NCI-H345 treated with DMSO at 0.1 percent for 48 hours (cell line): ENCODE results near the gene ERCC2.

Experiments used
- DNase-seq: peaks from one replicate; lab custom pipeline; 2025; ENCODE audit not compliant: unreplicated experiment; lab: John Stamatoyannopoulos, UW

The ERCC2 gene

DNA sequence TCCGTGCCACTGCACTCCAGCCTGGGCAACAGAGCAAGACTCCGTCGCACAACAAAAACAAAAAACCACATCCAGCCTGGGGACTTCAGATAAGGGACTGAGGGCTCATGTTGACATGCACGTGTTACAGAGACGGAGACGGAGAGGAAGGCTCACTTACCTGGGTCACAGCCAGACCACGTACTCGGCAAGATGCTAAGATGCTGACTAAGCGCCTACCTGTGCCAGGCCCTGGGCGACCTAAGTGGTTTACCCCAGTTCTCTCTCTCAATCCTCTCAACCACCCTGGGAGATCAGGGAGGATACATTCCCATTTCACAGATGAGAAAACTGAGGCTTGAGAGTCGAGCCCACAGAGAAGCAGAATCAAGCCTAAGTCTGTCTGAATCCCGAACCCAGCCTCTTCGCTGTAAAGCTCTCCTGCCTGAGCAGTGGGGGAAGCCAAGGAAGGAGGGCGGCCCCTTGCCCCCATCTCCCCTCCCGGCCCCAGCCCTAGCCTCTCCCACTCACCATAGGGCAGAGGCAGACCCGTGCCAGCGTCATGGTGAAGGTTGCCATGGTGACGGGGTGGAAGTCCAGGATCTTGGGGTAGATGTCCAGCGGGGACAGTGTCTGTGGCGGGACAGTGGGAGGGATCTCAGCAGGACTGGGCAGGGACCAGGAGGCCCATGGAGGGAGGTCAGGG, 13.5 kb downstream of the ERCC2 start:
- no peak for DNase-seq

DNA sequence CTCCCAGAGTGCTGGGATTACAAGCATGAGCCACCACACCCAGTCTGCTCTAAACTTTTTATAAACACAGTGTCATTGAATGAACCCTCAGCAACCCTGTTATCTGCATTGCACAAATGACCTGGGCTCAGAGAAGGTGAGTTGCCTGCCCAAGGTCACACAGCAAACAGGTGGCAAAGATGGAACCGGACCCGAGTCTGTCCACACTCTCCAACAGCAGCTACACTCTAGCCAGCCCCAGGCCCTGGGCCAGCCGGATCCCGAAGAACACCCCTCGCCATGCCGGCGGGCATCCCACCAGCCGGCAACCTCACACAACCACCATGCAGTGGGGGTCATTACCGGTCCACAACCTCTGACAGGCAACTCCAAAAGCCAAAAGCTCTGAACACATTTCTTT, 14.5 kb downstream of the ERCC2 start:
- DNase-seq = no peak

DNA sequence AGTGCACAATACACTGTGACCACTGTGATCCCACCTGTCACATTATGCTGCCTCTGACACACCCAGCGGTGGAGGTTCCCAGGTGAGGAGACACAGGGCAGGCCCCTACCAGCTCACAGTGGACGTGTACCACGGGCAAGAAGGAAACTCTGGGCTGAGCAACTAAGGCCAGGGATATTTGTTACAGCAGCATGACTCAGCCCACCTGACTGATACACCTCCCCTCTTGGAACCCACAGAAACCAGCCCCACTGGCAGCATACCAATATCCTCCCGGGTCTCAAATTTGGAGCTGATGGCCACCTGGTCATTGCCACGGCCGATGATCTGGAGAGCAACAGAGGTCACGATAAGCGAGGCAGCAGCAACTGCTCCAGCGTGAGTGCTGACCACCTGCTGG, 15.0 kb downstream of the ERCC2 start:
- no peak for DNase-seq

DNA sequence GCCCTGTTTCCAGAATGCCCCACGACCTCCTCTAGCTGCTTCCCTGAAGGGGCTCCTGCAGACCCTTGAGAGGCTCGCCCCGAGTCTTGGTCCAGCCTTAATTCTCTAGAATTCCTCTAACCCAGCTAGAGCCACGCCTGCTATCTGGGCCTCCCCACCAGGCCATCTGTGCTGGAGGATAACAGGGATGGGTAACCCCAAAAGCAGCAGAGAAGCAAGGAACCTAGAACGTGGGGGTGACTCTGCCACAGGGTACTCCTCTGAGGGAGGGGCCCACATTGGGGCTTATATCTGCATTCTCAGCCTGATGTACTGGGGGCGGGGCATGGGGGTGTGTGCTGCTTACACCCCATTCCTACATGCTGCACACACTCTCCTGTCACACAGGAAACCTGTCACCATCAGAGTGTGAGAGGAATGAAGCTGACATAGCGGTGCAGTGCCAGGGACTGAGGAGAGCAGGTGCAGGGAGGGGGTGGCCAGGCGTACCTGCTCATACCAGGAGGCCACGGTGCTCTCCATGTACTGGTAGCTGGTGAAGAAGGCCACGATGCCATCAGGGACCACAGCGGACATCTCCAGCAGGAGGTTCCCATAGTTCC, 16.0 kb downstream of the ERCC2 start:
- no peak for DNase-seq

DNA sequence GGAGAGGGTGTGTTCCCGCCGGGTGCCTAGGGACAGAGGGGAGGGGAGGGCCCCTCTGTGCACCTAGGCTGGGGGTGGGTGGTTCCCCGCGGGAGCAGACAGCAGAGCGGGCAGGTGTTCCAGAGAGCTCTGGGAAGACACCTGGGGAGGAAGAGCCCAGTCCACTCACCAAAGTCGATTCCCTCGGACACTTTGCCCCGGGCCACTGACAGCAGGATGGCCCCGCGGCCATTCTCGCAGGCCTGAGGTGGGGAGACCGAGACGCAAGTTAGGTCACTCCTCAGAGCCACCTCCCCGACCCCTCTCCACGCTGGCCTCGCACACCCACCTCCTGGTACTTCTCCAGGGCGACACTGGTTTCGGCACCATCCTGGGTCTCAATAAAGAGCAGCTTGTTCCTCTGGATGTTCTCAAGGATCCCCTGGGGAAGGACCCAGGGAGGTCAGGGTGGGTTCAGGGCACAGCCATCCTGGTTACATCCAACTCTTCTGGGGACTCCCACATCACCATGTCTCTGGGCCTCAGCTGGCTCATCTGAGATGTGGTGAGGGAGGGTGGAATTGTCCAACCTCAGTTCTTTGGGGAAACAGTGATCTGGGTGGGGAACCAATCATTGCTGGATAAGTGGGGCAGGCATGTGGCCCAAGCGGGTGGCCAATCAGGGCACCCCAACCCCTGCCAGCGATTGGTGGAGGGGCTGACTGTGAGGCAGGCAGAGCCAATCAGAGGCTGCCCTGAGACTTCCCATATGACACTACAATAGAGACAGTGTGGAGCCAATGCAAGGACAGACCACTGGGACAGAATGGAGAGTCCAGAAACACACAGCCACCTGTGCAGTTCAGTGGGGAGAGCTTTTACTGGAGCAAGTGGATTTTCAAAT, 17.2 kb downstream of the ERCC2 start:
- no peak for DNase-seq

DNA sequence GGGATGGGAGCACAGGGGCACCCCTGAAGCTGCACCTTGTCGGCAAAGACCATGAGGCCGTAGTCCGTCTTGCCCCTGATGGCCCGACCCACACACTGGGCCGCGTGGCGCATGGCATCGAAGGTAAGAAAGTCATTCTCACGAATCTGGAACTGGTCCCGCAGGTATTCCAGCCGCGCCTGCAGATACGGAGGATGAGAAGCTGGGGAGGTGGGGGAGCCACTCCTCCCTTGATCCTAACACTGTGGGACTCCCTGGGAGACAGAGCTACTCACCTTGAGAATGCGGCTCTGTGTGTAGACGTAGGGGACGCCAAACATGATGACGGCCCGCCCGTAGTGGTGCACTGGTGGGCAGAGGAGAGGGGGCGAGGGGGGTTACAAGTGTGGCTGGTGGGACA, 17.9 kb downstream of the ERCC2 start:
- no peak for DNase-seq

DNA sequence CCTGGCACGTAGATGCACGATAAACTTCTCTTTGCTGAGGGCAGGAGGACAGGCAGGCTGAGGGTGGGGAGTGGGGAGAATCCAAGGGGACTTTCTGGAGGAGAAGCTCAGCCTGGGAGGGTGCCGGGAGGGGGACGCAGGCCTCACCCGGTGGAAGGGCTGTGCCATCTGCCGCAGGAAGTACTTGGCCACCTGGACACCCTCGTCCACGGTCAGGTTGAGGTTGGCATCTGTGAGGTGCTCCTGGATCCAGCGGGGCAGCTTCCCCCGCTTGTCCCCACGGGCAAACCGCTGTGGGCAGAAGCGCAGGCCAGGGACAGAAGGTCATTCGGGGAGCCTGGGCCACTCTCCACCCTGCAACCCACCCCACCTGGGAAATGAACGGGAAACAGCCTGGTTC, 18.3 kb downstream of the ERCC2 start:
- DNase-seq = no peak

DNA sequence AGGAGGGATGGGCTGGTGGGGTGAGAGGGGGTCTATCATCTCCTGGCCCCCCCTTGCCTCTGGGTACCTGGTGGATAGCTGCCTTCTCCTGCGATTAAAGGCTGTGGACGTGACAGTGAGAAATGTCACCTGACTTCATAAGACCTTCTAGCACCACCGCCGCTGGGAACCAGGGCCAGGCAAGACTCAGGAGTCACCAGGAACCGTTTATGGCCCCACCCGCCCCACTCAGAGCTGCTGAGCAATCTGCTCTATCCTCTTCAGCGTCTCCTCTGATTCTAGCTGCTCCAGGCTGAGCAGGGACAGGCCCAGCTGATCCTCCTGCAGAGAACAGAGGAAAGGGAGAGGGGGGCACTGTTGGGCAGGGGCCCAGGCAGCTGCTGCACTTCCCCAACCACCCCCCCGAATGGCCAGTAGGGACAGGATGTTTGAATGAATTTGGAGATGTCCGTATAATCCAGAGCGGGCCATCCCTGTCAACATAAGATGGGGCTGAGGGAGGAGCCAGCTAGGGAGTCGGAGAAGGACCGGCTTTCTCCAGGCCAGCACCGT, 18.9 kb downstream of the ERCC2 start:
- no peak for DNase-seq

DNA sequence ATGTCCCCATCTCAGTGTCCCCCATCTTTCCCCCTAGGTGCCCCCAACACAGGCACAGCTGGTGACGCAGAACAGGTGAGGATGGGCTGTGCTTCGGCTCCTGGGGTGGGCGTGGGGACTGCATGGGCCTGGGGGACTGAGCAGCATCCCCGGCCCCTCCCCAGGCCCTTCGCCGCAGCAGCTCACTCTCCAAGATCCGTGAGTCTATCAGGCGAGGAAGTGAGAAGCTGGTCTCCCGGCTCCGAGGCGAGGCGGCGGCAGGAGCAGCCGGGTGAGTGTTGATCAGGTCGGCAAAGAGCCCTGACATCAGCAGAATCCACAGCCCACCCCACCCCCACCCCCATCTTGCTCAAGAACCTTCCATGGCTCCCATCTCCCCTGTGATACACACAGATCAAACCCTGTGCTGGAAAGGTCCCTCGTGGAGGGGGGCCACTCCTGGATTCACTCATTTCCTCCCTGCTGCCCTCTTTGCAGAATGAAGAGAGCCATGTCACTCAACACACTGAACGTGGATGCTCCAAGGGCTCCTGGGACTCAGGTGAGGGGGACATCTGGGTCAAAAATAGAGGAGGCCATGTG, 19.8 kb downstream of the ERCC2 start:
- DNase-seq = no peak

DNA sequence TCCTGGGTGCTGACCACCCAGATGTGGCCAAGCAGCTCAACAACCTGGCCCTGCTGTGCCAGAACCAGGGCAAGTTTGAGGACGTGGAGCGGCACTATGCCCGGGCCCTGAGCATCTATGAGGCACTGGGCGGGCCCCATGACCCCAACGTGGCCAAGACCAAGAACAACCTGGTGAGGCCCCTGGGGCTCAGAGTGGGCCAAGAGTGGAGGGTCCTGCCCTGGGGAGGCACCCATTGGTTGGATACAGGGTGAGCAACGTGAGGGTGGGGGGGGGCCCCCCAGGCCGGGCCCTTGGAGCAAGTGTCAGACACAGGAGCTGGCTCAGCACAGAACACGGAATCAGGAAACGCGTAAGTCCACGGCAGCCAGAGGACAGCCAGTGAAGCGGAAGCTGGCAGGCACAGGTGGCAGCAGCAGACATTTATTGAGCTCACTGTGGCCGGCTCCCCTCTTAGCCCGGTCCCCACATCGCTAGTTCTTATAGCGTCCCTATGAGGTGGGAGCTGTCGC, 20.9 kb downstream of the ERCC2 start:
- DNase-seq = no peak

DNA sequence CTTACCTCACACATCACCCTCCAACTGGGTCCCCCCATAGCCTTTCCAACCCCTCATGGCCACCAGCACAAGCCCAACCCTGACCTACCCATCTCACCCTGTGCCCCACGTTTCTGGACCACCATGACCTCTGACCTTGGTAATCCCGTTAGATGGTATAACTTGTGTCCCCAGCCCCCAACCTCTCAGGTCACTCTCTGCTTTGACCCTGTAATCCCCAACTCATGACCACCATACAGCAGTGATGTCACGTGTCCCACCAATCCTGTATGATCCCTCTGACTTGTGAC, 21.3 kb downstream of the ERCC2 start:
- no peak for DNase-seq

DNA sequence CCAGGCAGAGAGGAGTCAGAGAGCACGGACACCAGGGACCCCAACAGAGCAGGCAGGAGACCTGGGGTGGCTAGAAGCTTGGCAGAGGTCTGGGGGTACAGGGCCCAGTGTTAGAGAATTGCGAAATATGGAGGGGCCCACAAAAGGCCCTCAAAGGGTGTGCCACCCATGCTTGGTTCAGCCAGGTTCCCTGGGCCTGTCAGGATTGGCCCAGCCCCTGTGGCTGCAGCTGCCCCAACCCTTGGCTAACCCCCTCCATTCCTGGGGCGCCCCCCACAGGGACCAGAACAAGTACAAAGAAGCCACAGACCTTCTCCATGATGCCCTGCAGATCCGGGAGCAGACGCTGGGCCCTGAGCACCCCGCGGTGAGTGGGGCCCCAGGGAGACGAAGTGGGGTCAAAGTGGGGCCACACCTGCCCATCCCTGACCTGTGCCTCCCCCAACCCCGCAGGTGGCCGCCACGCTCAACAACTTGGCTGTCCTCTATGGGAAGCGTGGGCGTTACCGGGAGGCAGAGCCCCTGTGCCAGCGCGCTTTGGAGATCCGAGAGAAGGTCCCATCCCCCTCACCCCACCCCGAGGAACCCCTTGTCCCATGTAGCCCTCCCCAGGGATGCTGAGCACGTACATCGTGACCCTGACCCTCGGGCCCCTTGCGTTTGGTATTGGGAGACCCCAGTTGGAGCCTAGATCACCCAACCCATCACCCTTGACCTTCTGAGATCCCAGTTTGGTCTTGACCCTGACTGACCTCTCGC, 21.8 kb downstream of the ERCC2 start:
- no peak for DNase-seq

DNA sequence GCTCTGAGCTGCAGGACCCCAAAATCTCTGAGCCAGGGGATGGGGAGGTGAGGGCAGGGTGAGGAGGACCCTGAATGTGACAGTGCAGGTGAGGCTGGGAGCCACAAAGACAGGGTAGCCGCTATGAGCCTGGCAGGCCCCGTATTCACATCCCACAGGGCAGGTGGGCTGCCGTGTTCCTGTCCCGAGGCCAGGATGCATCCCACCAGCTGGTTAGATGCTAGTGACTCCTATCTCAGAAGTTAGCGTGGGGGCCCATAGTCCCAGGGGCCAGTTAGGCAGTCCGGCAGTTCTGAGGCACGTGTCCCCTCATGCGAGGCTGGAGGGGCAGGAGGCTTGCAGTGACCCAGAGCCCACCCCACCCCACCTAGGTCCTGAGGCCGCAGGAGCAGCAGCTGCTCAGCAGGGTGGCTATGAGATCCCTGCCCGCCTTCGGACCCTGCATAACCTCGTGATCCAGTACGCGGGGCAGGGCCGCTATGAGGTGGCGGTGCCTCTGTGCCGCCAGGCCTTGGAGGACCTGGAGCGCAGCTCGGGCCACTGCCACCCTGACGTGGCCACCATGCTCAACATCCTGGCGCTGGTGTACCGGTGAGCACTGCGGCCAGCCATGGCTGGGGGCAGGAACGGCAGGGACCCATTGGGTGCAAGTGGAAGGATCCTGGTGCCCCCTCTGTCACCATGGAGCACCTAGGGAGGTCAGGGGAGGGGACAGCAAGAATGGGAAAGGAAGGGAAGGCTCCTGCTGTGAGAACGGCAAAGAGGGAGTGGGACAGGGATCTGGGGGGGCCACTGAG, 22.6 kb downstream of the ERCC2 start:
- no peak for DNase-seq

DNA sequence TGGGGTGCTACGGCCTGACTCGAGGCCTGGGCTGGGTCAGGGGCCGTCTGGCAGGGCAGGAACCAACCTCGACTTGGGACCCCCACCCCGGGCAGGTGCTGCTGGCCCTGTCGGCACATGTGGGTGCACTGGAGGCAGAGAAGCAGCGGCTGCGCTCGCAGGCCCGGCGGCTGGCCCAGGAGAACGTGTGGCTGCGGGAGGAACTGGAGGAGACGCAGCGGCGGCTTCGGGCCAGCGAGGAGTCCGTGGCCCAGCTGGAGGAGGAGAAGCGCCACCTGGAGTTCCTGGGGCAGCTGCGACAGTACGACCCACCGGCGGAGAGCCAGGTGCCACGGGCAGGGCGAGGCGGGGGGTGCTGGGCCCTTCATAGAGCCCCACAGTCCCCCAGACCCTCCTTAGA, 23.9 kb downstream of the ERCC2 start:
- DNase-seq = no peak

DNA sequence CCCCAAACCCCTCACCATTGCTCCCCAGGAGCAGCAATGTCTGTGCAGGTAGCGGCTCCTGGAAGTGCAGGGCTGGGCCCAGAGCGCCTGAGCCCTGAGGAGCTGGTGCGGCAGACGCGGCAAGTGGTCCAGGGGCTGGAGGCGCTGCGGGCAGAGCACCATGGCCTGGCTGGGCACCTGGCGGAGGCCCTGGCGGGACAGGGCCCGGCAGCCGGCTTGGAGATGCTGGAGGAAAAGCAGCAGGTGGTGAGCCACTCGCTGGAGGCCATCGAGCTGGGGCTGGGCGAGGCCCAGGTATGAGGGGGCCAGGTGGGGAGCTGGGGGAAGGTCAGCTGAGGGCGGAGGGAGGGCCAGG, 24.9 kb downstream of the ERCC2 start:
- DNase-seq = no peak

DNA sequence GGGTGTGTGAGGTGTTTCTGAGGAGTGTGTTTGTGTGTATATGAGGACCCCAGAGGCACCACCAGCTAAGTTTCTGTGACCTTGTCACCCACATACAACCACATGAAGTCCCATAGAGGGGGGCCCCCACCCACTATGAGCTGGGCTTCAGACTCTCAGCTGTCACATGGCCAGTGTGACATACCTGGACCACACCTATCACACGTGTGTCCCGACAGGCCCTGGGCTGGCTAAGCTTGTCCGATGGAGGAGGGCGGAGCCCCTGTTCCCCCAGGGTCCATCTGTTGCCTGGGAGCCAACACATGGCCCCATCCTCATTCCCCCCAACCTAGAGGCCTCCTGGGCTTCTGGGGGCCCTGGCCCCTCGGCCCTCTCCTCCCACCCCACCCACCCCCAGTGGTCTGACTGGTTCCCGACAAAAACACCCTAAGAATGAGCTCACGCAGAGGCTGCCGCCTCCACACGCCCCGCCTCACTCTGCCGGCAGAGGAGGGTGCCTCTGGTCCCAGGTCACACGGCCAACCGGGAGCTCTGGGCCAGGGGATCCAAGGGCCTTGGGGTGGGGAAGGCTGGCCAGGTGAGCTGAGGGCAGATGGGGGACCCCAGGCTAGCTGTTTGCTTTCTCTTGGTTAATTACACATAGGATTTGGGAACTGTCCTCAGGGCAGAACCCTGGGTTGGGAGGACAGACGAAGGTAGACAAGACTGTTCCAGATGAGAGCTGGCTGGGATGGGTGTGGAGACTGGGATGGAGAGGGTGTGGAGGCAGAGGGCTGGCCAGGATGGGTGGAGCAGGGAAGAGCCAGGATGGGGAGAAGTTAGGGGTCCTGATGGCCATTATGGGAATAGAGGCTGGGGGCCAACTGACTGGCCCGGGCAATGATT, 25.5 kb downstream of the ERCC2 start:
- no peak for DNase-seq

DNA sequence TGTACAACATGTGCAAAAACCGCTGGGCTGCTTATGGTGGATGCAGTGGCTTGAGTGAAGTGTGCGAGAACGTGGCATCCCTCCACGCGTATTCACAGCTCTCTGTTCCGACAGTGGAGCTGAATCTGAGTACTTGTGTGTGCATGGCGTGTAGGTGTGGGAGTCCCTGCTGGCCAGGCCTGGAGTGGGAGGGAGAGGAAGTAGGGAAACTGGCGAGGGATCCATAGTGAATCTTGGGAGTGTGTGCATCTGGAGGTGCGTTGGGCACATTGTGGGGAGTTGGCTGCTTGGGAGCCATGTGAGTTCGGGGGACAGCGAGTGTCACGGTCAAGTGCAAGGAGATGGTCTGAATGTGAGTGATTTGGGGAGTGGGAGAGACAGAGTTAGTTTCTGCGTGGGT, 27.5 kb downstream of the ERCC2 start:
- DNase-seq = no peak

DNA sequence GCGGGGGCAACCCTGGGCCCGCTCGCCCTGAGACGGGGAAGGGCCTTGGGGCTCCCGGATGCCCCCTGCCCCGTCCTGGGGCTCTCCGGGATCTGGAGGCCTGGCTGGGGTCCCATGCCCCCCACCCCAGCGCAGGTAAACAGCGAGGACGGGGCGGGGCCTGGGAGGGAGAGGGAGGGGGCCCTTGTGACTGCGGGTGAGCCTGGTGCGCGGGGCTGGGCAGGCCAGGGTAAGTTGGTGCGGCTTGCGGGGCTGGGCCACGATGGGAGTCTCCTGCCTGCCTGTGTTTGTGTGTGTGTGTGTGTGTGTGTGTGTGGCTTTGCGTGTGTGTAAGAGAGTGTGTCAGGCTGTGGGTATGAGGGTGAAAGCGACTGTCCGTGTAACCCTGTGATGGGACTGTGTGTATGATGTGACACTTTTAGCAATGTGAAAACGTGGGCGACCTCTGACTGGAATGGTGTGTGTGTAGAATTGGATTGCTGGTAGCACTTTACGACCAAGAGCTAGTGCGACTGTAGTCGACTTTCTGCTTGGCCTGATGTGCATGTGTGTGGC, 29.4 kb downstream of the ERCC2 start:
- DNase-seq = no peak
